ENCODE results near the gene RPL36A. TPM values are rescaled to one million over a fixed set of nuclear protein-coding genes. Genes with fewer than 3 reads are reported as not detected.

The RPL36A gene
- total and polyA plus RNA-seq, 12 donors, result 30.8 to 2,119 (median 57.0) TPM

- peaks cover 0 to 10% (median 0%) of the 10 kb centered on the region in 9 donors for H3K36me3 ChIP-seq
- no peak for ATAC-seq
- no peaks in the 10 kb centered on the region for H3K9me3 ChIP-seq
- TF ChIP-seq CTCF (IDR thresholded peaks at IDR 0.05), result no peak
- intact Hi-C loops (cut with DNase I), result no loop called here
- 85 to 91% methylated on average over 3 of the region's 3 CpGs for WGBS, 2 donors
- DNase-seq, result no peak
- no peak overlapping the region for H3K27ac ChIP-seq
- H3K4me3 ChIP-seq, result no peak overlapping the region
- H3K27me3 ChIP-seq, result peaks cover 0 to 30% (median 0%) of the 10 kb centered on the region in 7 donors
- no peaks in the 10 kb centered on the region for H3K4me1 ChIP-seq
Measured at GRCh38 chrX:101362116-101362515, 28.7 kb upstream of the RPL36A start.

GRCh38 chrX:101362757-101363156 is 28.1 kb upstream of the RPL36A start:
- ATAC-seq, result no peak

GRCh38 chrX:101365301-101365795 is 25.5 kb upstream of the RPL36A start:
- H3K9me3 ChIP-seq, result no peaks in the 10 kb centered on the region
- no peaks in the 10 kb centered on the region for H3K36me3 ChIP-seq
- no peak for TF ChIP-seq CTCF (IDR thresholded peaks at IDR 0.05)
- WGBS, 2 donors, result 94 to 100% methylated on average over 1 of the region's 1 CpG
- H3K4me3 ChIP-seq, result no peak overlapping the region
- no peaks in the 10 kb centered on the region for H3K4me1 ChIP-seq
- no peak for ATAC-seq
- intact Hi-C loops (cut with DNase I), result no loop called here
- no peak overlapping the region for H3K27ac ChIP-seq
- H3K27me3 ChIP-seq, result peaks cover 0 to 41% (median 0%) of the 10 kb centered on the region in 7 donors
- DNase-seq, result no peak

More at GRCh38 chrX:101362757-101363156, 28.1 kb upstream of the RPL36A start:
- no peaks in the 10 kb centered on the region for H3K9me3 ChIP-seq
- H3K27me3 ChIP-seq, result peaks cover 0 to 32% (median 0%) of the 10 kb centered on the region in 7 donors
- no peak for TF ChIP-seq CTCF (IDR thresholded peaks at IDR 0.05)
- no peak overlapping the region for H3K27ac ChIP-seq
- H3K36me3 ChIP-seq, result peaks cover 0 to 10% (median 0%) of the 10 kb centered on the region in 9 donors
- no peak for DNase-seq
- H3K4me1 ChIP-seq, result no peaks in the 10 kb centered on the region
- intact Hi-C loops (cut with DNase I), result no loop called here
- H3K4me3 ChIP-seq, result no peak overlapping the region

GRCh38 chrX:101368800-101369199 is 22.0 kb upstream of the RPL36A start:
- H3K36me3 ChIP-seq, result no peaks in the 10 kb centered on the region
- intact Hi-C loops (cut with DNase I), result no loop called here
- no peak for DNase-seq
- H3K4me1 ChIP-seq, result no peaks in the 10 kb centered on the region
- H3K27me3 ChIP-seq, result peaks cover 0 to 26% (median 0%) of the 10 kb centered on the region in 7 donors
- H3K27ac ChIP-seq, result no peak overlapping the region
- no peak for TF ChIP-seq CTCF (IDR thresholded peaks at IDR 0.05)
- no peak overlapping the region for H3K4me3 ChIP-seq
- ATAC-seq, result no peak
- no peaks in the 10 kb centered on the region for H3K9me3 ChIP-seq
